PFSK-1 (cell line): ENCODE results near the gene AOPEP.

ENCODE experiments used
- POLR2AphosphoS5 ChIP-seq: IDR thresholded peaks from 2 replicates; pipeline ENCODE4 v1.6.1; 2012; ENCODE audit warnings: low read depth, mild to moderate bottlenecking, control low read depth, low read length, moderate library complexity
- TAF1 ChIP-seq: IDR thresholded peaks from 2 replicates; pipeline ENCODE4 v1.6.1; 2012; ENCODE audit warnings: low read length, control low read depth, borderline replicate concordance; ENCODE audit not compliant: insufficient read depth

DNA sequence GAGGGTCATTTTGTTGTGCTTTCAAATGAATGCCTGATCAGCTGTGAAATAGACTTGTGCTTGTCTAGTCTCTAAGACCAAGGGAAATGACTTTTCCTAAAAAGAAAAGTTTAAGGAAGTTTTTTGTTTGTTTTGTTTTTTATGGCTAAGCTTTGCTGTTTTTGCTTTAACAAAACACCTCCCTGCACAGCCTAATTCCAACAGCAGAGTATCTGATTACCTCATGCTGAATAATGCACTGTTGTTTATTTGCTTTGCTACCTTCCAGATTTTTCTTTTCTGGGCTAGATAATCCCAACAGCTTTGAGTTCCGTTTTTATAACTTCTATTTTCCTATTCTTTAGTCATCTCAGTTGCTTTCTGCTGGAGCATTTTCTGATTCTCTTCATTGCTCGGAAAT is 95.8 kb downstream of the AOPEP start:
- TF ChIP-seq TAF1 (no peak), POLR2AphosphoS5 (no peak)
